Measurements from ENCODE around the gene PDS5A. TPM values are rescaled to one million over a fixed set of nuclear protein-coding genes. Genes with fewer than 3 reads are reported as not detected.

PDS5A gene
- total and polyA plus RNA-seq, 9 of the 15 experiments (the other 6 are each of a cell fraction or from before 2014, with no cell fraction given), result 16.4 to 85.4 (median 70.0) TPM

- H3K4me3 ChIP-seq, result no peak overlapping the region
- DNase-seq (ENCODE audit: extremely low read depth in 1 of 4, low spot score in 3 of 4), result no peak
- peaks cover 67% of the 10 kb centered on the region; the same call in 2 of the 3 replicates for H3K36me3 ChIP-seq (ENCODE audit: control insufficient read depth, insufficient read depth, low read length)
- H3K27ac ChIP-seq (ENCODE audit: extremely low read depth, low read depth, low read length), result no peak overlapping the region
- H3K4me2 ChIP-seq (ENCODE audit: insufficient read depth, low read length), result no peak overlapping the region
- H3K79me2 ChIP-seq (ENCODE audit: control insufficient read depth, insufficient read depth, low read length), result no peaks in the 10 kb centered on the region
- FAIRE-seq, result peak; percentile 67
- H2AFZ ChIP-seq (ENCODE audit: low read depth, low read length), result no peak overlapping the region
- no peaks in the 10 kb centered on the region for H3K27me3 ChIP-seq (ENCODE audit: control insufficient read depth in 2 of 2, insufficient read depth in 2 of 2, low read length in 2 of 2)
- H3K9me3 ChIP-seq (replicated peaks; ENCODE audit: control insufficient read depth, insufficient read depth, low read depth, low read length), result no peaks in the 10 kb centered on the region
- no peak for TF ChIP-seq ZNF134 (CRISPR knock-in tag; conservative IDR thresholded peaks at IDR 0.05)
- TF ChIP-seq MYNN (IDR thresholded peaks at IDR 0.05), result no peak
- no peak for TF ChIP-seq MYNN (CRISPR knock-in tag; IDR thresholded peaks at IDR 0.05)
- TF ChIP-seq, protein P1, sequence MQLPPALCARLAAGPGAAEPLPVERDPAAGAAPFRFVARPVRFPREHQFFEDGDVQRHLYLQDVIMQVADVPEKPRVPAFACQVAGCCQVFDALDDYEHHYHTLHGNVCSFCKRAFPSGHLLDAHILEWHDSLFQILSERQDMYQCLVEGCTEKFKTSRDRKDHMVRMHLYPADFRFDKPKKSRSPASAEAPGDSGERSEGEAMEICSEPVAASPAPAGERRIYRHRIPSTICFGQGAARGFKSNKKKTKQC (CRISPR knock-in tag; IDR thresholded peaks at IDR 0.05), result no peak
- TF ChIP-seq ZNF785 (CRISPR knock-in tag; IDR thresholded peaks at IDR 0.05), result no peak
- TF ChIP-seq ZNF57 (CRISPR knock-in tag; IDR thresholded peaks at IDR 0.05), result no peak
- no peak for TF ChIP-seq HDAC8 (tag; IDR thresholded peaks at IDR 0.05)
- no peak for TF ChIP-seq NRF1 (conservative IDR thresholded peaks at IDR 0.05 in 1 of 2, IDR thresholded peaks at IDR 0.05 in 1 of 2)
- TF ChIP-seq ZNF384 (IDR thresholded peaks at IDR 0.05; ENCODE audit: low read depth, low read length), result no peak
- TF ChIP-seq RFX7 (CRISPR knock-in tag; IDR thresholded peaks at IDR 0.05), result no peak
- TF ChIP-seq, protein P2, sequence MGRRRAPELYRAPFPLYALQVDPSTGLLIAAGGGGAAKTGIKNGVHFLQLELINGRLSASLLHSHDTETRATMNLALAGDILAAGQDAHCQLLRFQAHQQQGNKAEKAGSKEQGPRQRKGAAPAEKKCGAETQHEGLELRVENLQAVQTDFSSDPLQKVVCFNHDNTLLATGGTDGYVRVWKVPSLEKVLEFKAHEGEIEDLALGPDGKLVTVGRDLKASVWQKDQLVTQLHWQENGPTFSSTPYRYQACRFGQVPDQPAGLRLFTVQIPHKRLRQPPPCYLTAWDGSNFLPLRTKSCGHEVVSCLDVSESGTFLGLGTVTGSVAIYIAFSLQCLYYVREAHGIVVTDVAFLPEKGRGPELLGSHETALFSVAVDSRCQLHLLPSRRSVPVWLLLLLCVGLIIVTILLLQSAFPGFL (CRISPR knock-in tag; IDR thresholded peaks at IDR 0.05), result no peak
- TF ChIP-seq, protein P3, sequence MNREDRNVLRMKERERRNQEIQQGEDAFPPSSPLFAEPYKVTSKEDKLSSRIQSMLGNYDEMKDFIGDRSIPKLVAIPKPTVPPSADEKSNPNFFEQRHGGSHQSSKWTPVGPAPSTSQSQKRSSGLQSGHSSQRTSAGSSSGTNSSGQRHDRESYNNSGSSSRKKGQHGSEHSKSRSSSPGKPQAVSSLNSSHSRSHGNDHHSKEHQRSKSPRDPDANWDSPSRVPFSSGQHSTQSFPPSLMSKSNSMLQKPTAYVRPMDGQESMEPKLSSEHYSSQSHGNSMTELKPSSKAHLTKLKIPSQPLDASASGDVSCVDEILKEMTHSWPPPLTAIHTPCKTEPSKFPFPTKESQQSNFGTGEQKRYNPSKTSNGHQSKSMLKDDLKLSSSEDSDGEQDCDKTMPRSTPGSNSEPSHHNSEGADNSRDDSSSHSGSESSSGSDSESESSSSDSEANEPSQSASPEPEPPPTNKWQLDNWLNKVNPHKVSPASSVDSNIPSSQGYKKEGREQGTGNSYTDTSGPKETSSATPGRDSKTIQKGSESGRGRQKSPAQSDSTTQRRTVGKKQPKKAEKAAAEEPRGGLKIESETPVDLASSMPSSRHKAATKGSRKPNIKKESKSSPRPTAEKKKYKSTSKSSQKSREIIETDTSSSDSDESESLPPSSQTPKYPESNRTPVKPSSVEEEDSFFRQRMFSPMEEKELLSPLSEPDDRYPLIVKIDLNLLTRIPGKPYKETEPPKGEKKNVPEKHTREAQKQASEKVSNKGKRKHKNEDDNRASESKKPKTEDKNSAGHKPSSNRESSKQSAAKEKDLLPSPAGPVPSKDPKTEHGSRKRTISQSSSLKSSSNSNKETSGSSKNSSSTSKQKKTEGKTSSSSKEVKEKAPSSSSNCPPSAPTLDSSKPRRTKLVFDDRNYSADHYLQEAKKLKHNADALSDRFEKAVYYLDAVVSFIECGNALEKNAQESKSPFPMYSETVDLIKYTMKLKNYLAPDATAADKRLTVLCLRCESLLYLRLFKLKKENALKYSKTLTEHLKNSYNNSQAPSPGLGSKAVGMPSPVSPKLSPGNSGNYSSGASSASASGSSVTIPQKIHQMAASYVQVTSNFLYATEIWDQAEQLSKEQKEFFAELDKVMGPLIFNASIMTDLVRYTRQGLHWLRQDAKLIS (CRISPR knock-in tag; IDR thresholded peaks at IDR 0.05), result no peak
- no peak for TF ChIP-seq MECOM (CRISPR knock-in tag; IDR thresholded peaks at IDR 0.05)
- no peak for TF ChIP-seq GTF2F1 (IDR thresholded peaks at IDR 0.05; ENCODE audit: low read depth, low read length)
- TF ChIP-seq FOXJ2 (tag; IDR thresholded peaks at IDR 0.05), result no peak
- no peak for TF ChIP-seq HCFC1 (IDR thresholded peaks at IDR 0.05; ENCODE audit: low read depth, low read length)
- no peak for TF ChIP-seq ZC3H11A (IDR thresholded peaks at IDR 0.05; ENCODE audit: low read depth, low read length)
- TF ChIP-seq ZNF347 (CRISPR knock-in tag; IDR thresholded peaks at IDR 0.05; ENCODE audit: low read depth), result no peak
- TF ChIP-seq, protein P4, sequence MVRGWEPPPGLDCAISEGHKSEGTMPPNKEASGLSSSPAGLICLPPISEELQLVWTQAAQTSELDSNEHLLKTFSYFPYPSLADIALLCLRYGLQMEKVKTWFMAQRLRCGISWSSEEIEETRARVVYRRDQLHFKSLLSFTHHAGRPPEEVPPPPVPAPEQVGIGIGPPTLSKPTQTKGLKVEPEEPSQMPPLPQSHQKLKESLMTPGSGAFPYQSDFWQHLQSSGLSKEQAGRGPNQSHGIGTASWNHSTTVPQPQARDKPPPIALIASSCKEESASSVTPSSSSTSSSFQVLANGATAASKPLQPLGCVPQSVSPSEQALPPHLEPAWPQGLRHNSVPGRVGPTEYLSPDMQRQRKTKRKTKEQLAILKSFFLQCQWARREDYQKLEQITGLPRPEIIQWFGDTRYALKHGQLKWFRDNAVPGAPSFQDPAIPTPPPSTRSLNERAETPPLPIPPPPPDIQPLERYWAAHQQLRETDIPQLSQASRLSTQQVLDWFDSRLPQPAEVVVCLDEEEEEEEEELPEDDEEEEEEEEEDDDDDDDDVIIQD (CRISPR knock-in tag; IDR thresholded peaks at IDR 0.05), result no peak
- in situ Hi-C loops (cut with MboI) (no loop called here), intact Hi-C loops (cut with micrococcal nuclease) (no loop called here)
- ChIA-PET CTCF (ENCODE audit: low intra/inter-chr PET ratio) (no interaction called here), POLR2A (interaction anchor here (0.9 to 1.2 kb wide), 3 partner anchors 9 to 14 kb away, joined by 3 to 4 read pairs (median 3); no protein-coding TSS in a partner anchor)
- no peaks in the 10 kb centered on the region for H4K20me1 ChIP-seq (replicated peaks; ENCODE audit: control insufficient read depth, insufficient read depth, low read length)
- no TSS peak for BruUV-seq (replicated peaks)
- WGBS (ENCODE audit: insufficient coverage, low coverage, missing lambda C conversion rate), result 87% methylated on average over 6 of the region's 6 CpGs
- no peak overlapping the region for H3K9ac ChIP-seq (ENCODE audit: insufficient read depth in 1 of 2, low read depth in 2 of 2, low read length in 2 of 2)
- H3K4me1 ChIP-seq (replicated peaks in 1 of 2; ENCODE audit: control insufficient read depth in 2 of 2, insufficient read depth in 2 of 2, low read length in 2 of 2), result no peaks in the 10 kb centered on the region
- ATAC-seq, result no peak
- no peaks in the 10 kb centered on the region for H3K9me1 ChIP-seq (ENCODE audit: control insufficient read depth, insufficient read depth, low read length)
Measured at GRCh38 chr4:39883646-39884045, 94.1 kb downstream of the PDS5A start.

All from K562 (cell line).